GM18909 (cell line): ENCODE measurements around the gene ADAM33.

Source experiments
- ATAC-seq: cut with Tn5 transposase; IDR thresholded peaks from one replicate; pipeline ENCODE4 v1.9.1; 2021; ENCODE audit warnings: mild to moderate bottlenecking; ENCODE audit not compliant: unreplicated experiment, poor library complexity

The ADAM33 gene

DNA sequence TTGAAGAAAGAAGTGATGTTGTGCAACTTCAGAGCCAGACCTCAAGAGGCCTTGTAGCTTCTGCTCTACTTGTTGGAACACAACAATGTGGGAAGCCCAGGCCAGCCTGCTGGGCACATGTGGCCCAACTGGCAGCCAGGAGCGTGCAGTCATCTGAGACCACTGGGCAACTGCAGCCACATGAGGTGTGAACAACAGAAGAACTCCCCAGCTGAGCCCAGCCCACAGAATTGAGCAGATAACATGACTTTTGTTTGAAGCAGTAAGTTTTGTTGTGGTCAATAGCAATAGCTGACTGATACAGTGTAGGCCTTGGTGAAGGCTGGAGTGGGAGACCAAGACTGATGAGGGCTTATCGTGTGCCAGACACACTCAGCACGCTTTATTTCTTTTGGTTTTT, 8.6 kb upstream of the ADAM33 start:
- no peak for ATAC-seq

DNA sequence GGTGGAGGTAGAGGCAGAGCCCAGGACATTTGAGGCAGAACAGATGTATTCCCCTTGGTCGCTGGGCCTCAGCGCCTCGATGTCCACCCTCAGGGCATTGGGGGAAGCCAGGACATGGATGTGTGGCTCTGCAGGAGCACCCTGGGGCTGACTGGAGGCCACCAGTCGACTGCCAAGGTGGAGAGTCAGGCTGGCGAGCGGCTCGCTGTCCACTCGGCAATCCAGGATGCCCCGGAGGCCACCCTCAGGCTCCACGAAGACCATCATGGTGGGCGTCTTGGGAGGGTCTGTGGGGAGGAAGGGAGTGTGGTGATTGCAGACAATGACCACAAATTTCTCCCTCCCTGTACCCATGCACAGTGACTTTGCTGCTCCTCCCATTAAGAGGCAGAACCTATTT, 8.2 kb upstream of the ADAM33 start:
- ATAC-seq, result no peak

DNA sequence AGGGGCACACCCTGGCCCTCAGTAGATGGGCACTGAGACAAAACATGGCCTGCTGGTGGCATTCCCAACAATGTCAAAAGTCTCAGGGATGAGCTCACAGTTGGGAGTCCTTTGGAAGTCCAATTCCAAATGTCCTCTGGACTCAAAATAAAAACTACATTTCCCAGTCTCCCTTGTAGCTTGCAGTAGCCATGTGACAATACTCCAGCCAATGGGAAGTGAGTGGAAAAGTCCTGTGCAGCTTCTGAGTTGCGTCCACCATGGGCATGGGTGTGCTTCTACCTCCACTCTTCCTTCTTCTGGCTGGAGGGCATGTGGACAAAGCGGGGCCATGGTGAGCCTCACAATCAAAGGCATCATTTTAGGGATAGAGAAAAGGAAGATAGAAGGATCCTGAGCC, 5.8 kb upstream of the ADAM33 start:
- ATAC-seq, result no peak

DNA sequence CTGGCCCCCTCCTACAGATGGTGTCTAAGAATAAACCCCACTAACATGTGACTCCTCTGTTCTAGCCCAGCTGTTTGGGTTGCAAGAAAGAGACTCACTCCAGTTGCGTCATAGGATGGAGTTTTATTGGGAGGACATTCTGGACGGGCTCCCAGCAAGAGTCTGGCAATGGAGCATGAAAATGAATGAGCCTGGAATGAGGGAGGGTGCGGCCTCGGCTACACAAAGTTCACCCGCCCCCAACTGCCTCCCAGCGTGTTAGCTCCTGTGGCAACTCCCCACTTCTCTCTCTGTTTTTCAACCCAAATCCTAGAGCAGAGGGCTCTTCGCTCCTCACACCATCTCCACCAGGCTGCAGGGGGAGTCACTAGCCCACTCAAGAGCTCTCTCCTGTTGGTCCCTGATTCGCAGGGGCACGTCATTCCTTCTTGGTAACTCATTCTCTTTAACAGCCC, 5.1 kb upstream of the ADAM33 start:
- ATAC-seq, result no peak

DNA sequence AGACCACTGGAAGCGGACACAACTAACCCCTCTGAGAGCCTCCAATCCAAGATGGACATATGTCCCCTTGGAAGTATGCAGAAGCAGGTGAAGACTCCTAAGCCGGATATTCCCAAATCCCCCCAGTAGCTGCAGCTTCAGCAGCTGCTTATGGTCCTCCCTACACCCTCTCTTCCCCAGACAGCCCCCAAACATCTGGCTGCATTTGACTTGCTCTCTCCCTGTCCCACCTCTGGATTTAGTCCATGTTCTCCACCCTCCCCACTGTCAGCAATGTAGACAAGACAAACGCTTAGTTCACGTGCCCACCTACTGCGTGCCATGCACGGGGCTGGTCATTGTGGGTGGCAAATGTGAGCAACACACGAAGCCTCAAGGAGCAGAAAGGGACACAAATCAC, 4.6 kb upstream of the ADAM33 start:
- ATAC-seq, result no peak

DNA sequence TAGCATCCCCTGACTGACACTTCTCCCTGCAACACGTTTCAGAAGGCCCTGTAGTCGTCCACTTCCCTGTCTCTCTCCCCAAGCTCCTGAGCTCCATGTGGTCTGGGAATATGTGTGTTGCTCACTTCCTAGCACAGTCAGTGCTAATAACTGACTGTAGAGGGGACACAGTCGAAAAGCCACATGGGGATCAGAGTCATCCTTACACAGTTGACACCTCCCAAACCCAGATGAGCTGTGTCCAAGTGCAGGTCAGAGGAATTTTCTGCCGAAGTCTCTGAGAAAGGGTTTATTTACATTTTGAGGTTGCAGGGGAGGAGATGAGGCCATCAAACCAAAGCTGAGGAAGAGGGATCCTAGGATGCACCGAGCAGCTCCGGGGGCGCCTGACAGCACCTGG, 3.5 kb upstream of the ADAM33 start:
- no peak for ATAC-seq

DNA sequence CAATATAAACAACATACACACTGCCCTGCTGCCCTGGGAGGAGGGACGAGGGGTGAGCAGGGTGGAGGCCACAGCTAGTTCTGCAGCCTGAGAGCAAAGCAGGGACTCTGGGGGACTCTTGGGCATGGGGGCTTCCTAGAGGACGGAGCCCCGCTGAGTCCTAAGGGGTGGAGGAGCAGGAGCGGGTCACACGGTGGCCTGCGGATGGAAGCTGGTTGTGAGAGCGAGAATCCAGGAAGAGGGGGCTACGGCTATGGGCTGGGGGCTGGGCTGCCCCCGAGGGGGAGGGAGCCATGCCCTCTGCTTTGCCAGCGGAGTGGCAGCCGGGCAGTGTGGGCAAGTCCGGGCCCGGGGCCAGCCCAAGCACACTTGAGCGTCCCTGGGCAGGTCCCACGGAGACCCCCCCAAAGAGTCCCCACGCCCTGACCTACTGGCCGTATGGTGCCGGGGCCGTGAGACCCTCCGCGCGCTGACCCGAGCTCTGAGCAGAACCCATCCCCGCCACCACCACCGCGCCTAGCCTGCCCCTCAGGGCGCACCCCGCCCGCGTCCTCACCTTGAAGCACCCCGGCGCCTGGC, 369 bp downstream of the ADAM33 start:
- no peak for ATAC-seq

DNA sequence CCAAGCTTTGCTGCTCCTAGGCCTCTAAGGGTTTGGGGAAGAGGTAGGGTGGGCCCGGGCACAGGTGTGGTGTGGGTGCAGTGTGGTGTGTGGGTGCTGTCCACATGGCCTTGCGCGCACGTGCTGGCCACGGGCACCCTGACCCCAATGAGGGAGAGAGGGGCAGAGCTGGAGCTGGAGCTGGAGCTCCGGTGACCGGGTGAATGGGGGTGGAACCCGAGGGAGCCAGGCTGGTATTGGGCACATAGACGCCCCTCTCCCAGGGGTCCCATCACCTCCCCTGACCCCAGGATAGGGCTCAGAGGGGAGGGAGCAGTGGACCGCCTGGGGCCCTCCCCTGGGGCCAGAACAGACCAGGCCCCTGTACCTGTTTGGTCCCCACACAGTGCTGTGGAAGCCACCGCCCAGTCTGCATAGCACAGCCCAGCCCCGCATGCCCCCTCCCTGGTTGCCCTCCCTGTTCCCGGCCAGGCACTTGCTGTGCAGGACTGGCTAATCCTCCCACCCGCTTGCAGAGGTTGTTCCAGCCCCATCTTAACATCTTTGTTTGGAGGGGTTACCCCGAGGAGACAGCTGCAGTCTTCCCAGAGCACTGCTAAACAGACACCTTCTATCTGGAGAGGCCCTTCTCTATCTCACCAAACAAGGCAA, 984 bp downstream of the ADAM33 start:
- ATAC-seq, result no peak

DNA sequence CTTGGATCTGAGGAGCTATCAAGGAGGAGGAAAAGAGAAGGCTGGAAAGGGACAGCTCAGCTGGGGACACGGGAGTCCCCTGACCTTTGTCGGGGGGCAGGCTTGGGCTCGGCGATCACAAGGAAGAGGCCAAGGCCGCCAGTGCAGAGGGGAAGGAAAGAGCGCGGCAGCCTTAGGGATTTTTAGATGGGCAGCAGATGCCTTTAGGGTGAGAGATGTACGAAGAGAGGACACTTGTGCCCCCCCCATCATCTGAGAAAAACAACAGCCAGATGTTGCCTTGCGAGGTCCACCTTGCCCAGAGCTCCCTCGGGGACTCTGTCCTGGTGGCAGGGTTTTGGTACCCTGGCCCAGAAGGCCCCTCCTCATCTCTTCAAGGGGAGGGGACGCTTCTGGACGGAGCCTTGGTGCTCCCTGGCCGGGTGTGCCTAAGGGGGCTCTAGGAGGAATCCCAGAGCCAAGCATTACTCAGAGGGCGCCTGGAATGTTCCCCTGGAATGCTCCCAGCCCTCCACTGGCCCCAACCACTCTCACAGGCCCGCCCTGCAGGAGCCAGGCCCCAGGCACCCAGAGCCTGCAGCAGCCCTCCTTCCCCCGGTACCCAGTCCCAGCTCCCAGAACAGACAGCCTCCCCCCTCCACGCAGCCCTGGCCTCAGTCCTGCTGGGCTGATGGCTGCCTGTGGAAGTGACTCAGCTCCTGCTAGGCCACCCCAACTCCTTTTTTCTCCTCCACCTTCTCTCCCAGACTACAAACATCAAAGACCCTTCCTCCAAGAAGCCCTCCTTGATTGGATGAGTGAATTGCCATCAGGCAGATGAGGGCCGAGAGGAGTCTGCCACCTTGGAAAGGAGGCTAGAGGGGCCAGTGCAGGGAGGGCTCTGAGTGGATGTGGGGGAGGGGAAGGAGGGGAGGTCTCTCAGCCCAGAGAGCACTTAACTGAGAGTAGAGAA, 1.8 kb downstream of the ADAM33 start:
- no peak for ATAC-seq

DNA sequence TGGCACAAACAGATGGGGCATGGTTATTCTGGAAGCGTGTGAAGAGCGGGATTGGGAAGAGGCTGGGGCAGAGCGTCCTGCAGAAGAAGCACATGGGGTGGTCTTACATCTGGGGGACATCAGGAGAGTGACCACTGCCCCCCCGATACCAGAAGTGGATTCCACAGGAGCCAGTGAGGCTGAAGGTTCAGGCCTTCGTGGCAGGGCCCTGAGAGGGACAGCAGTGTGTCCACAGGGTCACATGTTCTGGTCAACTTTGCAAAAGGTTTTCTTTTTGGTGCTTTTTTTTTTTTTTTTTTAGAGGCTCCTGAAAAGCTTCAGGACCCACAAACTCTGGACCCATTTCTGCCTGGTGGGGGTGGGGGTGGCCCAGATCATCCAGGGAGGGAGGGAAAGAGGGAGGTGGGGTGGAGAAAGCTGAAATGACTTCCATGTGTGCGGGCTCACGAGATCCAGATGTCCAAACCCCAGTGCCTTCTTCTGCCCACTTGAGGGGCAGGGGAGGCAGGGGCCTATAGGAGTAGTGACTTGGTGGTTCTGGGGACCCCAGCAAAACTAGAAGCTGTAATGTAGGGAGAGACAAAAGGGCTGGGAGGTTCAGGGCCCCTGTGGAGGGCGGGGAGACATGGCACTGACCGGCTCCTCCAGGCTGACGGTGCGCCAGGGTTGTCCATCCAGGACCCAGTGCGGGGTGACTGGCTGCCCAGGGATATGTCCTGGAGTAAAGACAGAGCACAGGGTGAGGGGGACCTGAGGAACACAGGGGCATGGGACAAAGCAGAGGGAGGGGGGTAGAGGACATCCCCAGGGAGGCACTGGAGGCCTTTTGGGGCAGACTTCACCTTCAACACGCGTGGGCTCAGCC, 2.7 kb downstream of the ADAM33 start:
- no peak for ATAC-seq

DNA sequence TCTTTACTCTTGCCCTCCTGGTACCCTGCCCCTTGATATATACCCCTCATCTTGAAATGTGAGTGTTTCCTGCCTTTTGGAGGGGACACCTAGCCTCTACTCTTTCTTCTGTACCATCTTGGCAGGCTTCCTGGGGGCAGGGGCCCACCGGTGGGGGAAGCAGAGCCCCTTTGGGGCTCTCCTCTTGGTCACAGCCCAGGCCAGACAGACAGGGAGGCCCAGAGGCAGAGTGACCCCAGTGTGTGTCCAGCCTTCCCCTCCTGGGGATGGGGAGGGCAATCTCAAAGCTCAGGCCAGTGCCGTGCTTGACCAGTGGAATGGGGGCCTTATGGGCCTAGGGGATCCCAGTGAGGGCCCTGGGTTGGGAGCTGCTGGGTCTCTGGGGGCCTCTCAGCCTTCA, 3.6 kb downstream of the ADAM33 start:
- no peak for ATAC-seq

DNA sequence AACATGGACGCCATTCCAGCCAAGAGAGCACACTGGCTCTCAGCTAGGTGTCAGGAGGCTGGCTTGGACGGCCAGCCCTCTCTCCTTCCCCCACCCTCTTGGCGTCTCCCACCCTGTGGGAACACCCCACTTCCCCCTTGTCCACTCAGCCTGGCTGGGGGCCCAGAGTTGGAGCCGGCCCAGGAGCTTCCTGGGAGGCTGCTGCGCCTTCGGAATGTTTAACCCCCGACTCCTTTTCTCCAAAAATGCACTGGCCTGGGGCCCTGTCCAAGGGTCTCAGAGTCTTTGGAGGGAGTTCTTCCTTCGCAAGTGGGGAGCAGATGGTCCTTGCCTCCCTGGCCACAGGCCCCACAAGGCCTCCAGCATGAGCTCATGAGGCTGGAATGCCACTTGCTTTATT, 4.1 kb downstream of the ADAM33 start:
- ATAC-seq, result no peak

DNA sequence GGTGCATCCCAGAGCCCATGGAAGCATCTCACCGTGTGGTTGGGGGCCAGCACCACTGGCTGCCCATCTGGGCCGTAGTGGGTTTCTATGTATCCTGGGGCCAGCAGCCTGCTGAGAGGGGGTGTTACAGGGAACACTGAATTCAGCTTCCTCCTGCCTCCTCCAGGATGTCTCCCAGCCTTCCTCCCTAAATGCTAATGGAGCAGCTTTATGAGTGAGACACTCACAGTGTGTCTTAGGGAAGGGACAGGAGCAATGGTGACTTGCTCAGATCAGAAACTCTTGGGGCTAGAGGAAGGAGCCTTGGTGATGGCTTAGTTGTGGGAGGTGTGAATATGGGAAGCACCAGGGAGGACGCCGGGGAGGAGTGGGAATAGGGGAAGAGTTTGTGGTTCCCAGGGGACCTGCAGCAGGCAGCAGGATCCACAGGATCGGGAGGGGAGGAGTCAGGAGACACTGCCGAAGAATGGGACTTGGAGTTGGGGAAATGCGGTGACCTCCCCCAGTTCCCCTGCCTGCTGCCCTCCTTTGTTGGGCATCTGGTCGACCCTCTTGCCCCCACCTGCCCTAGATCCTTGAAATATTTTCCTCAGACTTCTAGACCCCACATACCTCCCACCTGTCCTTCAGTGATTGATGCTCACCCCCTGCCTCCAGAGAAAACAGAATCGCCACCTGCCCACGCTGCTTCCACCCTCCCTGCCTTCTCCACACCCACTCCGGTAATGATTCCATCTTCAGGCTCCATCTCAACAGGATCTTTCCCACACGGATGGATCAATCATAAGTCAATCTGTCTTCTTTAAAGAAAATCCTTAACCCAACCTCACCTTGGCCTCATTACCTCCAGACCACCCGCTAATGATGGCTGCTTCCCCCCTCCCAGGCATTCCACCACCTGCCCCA, 6.6 kb downstream of the ADAM33 start:
- ATAC-seq, result no peak

DNA sequence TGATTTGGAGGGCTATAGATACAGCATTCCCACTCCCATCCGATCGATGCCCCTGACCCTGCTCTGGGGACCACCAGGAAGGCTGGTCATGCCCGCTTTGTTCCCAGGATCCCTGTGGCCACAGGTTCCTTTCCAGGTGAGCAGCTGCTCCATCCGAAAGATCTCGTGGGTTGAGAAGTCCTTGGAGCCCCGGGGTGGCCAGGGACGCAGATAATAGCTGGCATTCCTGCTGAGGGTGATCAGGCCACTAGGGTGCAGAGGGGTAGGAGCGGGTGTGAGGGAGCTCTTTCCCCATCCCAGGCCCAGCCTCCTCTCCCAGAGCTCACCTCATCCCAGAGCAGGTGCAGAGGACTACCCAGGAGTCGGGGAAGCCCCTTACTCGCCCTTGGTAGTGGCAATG, 7.4 kb downstream of the ADAM33 start:
- no peak for ATAC-seq

DNA sequence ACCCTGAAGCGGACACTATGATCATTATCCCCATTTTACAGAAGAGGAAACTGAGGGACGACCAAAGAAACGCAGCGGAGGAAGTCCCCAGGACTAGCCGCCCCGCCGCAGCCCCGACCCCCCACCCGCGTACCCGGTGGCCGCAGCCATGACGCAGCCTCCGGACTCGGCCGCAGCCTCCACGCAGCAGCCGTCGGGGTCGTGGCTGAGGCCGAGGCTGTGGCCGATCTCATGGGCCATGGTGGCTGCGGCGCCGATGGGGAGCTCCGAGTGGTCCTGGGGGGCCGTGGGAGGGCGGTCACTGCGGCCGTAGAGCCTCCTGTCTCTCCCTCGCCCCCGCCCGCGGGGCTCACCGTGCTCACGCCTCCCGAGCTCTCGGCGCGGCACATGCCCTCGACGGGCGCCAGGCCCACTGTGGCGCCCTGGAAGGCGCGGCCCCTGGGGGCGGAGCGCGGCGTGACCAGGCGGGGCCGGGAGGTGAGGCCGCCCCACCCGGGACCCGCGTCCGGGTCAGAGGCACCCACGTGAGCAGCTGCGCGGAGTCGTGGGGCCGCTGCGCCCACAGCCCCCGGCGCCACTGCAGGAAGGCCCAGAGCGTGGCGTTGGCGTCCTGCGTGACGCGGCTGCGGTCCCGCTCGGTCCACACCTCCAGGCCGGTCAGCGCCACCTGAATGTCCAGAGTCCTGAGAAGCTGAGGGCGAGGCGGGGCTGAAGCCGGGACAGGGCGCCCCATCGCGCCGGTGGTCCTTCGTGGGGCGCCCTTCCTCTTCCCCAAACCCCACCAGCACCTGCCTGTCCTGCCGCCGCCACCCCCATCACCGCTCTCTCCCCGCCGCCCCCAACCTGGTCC, 8.4 kb downstream of the ADAM33 start:
- no peak for ATAC-seq

DNA sequence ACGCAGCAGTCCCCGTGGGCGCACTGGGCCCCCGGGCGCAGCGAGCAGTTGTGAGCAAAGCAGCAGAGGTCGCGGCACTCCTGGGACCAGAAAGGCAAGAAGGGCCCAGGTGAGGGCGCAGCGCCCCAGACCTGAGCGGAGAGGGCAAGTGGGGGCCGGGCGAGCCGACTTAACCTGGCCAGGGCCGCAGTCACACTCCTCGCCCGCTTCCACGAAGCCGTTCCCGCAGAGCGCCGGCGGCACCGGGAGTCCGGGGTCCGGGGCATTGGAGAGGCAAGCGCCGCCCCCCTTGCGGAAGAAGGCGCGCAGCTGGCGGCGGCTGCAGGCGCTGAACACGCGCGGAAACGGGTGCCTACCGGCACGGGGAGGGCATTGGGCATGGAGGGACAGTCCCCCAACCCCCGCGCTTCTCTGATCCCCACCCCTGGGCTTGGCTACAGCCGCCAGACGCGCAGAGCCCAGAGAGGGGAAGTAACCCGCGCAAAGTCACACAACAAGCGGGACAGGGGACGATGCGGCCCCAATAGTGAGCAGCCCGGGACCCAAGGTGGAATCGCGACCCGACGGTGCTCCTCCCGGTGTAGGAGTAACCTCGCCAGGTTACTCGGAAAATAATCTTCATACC, 9.2 kb downstream of the ADAM33 start:
- no peak for ATAC-seq

DNA sequence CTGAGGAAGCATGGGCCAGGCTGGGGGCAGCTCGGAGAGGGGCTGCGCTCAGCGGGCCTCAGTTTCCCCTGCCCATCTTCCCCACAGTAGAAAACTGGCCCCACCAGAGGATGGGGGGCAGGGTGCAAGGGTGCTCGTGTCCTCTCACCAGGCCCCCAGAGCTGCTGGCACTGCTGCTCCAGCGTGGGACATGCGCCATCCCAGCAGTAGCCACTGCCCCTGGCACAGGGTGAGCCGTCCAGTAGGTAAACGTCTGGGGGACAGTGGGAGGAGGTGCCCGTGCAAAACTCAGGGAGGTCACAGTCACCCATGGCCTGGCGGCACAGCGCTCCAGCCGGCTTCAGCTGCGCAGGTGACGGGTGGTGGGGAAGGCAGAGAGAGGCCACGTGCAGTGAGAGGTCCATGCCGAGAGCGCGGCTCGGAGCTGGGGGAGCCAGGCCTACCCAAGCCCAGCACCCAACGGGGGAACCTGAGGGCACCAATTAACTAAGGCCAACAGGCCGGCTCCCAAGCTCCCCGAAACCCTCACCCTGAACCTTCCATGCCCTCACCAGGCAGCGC, 9.7 kb downstream of the ADAM33 start:
- no peak for ATAC-seq

DNA sequence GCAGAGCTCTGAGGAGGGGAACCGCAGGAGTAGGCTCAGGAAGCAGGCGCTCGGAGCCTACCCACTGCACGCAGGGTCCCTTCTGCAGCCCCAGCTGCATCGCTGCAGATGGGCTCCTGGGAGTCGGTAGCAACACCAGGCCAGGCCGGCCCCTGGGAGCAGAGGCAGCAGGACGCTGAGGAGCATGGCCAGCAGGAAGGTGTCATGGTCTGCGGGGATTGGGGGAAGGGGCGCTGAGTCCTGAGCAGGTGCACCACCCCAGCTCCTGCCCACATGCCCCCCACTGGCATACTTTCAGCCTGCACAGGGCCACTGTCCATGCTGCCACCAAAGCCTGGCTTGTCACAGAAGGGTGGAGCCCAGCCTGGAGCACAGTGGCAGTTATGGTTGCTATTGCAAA, 10.9 kb downstream of the ADAM33 start:
- no peak for ATAC-seq
